NCI-H2171 treated with DMSO at 0.1 percent for 48 hours (cell line): ENCODE data around the gene HSPA1B.
A peak's percentile ranks its signal among the peaks of the same experiment; 100 is the strongest.
"Not testable (repeated sequence)": the region's sequence is repeated elsewhere in the genome, so short reads cannot be mapped to it uniquely, and the experiment has no call there.

Experiments used
- DNase-seq: peaks from one replicate; lab custom pipeline; 2025; lab: John Stamatoyannopoulos, UW

HSPA1B gene

DNA sequence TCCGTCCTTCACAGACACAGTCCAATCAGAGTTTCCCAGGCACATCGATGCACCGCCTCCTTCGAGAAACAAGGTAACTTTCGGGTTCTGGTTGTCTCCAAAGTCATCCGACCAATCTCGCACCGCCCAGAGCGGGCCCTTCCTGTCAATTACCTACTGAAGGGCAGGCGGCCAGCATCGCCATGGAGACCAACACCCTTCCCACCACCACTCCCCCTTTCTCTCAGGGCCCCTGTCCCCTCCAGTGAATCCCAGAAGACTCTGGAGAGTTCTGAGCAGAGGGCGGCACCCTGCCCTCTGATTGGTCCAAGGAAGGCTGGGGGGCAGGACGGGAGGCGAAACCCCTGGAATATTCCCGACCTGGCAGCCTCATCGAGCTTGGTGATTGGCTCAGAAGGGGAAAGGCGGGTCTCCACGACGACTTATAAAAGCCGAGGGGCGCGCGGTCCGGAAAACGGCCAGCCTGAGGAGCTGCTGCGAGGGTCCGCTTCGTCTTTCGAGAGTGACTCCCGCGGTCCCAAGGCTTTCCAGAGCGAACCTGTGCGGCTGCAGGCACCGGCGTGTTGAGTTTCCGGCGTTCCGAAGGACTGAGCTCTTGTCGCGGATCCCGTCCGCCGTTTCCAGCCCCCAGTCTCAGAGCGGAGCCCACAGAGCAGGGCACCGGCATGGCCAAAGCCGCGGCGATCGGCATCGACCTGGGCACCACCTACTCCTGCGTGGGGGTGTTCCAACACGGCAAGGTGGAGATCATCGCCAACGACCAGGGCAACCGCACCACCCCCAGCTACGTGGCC is at the start of gene HSPA1B:
TSS of gene HSPA1B (plus strand) at position 453 of the 794 bp plus-strand sequence. CDS start at position 666, 213 bp downstream.
- peak; percentile 100 for DNase-seq

DNA sequence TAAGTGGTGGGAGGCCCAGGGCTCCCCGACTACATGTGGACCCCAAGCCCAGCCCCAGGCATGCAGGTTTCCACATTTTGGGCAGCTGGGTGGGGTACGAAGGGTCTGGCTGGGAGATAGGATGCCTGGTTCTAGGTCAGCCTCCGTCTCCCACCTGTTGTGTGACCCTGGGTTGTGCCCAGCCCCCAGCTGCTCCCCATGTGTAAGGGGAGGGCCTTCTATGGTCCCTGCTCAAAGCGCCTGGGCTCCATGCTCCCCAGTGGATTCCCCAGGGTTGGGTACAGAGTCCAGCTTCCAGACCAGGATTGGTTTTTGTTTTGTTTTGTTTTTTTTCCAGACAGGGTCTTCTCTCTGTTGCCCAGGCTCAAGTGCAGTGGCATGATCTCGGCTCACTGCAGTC is 49.3 kb upstream of the HSPA1B start:
- DNase-seq = no peak

DNA sequence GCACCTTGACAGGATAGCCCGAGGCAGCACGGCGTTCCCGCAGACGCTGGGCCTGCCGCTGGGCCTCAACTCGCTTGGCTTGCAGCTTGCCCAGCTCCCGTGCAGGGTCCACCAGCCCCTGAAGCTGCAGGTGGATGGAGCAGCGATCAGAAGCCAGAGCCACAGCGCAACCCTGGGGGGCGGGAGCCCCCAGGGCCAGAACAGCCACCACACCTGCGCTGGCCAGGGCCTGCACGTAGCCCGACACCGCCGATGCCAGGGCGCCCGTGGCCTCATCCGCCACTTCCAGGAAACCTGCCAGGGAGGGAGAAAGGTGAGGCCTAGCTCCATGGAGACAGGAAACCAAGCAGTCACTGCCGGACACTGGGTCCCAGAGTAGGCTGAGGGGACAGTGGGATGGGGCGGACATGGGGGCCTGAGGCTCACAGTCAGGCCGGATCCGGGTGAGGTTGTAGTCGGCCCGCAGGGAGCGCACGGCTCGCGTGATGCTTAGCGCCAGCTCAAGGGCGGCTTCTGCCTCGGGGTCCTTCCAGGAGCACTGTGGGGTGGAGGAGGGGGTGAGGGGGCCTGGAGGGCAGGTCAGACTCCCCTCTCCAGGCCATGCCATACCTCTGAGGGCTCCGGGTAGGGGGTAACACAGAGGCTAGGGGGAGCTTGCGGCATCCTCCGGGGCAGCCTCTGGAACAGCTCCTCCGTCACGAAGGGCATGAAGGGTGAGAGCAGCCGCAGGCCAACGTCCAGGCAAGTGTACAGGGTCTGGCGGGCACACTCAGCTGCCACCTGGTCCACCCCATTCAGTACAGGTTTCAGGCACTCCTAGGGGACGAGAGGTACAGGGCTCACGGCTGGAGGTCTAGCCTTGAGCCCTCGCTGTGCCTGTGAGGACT is 48.3 kb upstream of the HSPA1B start:
- DNase-seq = no peak

DNA sequence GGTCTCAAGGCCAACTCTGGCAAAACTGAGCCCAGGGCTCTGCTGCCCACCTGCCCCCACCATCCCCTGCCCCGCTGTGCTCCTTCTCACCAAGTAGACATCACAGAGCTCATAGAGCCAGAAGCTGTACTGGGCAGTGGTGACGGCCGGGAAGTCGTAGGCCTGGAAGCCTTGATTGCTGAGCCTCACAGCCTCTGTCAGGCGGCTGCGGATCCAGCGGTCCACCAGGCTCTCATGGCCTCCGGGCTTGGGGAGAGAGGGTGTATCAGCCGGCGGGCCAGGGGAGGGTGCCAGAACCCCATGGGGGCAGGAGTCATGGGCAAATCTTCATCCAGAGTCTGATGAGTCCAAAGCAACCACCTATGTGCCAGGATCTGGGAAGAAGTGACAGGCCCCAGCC is 47.6 kb upstream of the HSPA1B start:
- DNase-seq = no peak

DNA sequence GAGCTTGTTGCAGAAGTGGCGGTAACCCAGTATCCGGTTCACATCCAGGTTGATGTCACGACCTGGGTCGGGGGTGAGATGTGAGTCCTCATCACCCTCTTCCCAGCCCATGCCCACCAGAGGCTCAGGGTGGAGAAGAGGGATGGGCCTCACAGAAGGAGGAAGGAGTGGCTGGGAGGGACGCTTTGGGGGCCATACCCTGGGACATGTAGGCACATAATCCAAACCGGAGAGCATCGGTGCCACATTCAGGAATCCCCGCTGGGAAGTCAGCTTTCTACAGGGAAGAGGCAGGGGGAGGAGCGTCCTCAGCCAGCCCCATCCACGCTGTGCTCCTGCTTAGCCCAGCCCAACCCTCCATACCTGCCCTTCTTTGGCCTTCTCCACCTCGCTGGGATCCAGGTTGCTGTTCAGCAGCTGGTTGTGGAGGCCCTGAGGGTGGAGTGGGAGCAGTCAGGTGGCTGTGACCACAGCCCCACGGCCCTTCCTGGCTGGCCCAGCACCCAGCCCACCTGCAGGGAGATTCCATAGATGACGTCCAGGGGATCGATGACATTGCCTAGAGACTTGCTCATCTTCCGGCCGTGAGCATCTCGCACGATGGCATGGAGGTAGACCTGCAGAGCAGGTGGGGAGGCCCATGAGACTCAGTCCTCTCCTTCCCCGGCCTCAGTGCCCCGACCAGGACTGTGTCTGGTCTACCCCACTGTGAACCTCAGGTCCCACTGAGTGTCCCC is 46.9 kb upstream of the HSPA1B start:
- no peak for DNase-seq

DNA sequence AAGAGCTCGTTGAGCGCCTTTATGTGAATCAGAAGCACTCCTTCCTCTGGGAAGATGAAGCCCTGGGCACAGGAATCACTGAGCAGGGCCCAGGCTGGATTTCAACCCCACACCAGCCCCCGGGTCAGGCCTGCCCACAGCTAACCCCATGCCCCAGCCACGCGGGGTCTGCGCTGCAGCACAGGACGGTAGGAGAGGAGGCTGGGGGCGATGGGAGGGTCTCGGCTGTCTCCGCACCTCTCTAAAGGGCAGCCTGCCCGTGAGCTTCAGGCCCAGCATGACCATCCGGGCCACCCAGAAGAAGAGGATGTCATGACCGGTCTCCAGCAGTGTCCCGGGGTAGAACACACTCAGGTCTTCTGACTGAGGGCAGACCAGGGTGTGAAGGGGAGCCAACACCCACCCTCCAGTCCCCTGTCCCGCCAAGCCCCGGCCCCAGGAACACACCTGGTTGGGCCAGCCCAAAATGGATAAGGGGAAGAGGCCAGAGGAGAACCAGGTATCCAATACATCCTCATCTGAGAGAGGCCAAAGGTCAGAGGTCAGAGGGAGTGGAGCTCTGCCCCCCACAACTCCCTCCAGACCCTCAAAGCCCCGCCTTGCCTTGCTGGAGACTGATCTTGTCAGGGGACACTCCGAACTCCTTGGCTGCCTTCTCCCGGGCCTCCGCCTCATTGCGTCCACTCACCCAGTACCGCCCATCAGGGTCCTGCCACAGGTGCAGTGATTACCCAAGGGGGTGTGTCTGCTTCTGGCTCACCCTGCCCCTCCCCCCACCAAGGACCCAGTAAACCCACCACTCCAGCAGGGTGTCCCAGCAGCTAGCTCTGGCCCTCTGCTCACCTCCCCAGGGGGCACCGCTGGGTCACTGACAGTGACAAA is 46.1 kb upstream of the HSPA1B start:
- no peak for DNase-seq

DNA sequence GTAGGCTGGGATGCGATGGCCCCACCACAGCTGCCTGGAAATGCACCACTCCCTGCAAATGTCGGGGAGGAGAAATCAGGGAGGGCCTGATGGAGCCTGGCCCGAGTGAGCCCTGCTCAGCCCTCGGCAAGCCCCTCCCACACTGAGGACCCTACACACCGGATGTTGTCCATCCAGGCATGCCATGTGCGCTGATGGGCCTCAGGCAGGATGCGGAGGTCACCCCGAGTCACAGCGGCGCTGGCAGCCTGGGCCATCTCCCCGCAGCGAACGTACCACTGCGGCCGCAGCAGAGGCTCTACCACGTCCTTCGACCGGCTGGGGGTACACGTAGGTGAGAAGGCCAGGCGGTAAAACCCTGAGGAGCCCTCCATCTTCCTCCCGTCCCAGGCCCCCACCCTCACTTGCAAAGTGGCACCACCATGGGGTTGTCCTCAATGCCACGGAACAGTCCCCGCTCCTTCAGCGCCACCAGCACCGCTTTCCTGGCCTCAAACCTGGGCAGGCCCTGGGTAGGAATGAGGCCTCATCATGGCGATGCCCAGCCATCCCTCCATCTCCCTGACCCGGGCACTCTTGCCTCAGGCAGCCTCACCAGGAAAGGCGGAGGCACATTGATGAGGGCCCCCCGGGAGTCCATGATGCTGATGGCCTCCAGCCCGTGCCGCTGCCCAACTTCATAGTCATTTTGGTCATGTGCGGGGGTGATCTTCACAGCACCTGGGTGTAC is 45.2 kb upstream of the HSPA1B start:
- DNase-seq = no peak

DNA sequence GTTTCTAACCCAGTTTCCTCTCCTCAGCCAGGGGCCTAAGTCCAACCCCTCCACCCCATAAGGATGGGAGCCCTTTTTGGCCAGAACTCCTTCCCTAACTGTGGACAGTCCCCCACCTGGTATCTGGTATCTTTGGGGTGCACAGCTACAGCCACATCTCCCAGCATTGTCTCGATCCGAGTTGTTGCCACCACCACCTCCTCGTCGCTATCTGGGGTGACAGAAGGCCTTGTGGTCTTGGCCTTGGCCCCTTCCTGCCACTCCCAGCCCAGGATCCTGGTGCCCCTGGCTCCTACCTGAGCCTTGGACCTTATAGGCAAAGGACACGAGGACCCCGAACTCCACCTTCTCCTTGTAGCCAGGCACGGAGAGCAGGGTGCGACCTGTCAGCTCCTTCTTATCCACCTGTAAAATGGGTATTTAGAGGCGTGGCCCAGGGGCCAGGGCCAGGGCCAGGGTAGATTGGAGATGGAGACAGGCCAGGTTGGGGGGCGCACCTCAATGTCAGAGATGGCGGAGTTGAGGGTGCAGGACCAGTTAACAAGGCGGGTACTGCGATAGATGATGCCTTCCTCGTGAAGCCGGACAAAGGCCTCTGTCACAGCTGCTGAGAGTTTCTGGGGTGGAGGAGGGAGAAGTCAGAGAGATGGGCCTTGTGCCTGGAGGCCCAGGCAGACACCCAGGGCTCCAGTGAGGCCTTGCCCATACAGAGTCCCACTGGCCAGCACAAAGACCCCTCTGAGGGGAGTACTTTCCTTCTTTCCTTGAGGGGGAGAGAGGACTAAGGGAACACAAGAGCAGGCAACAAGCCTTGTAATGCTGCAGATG is 43.2 kb upstream of the HSPA1B start:
- no peak for DNase-seq

DNA sequence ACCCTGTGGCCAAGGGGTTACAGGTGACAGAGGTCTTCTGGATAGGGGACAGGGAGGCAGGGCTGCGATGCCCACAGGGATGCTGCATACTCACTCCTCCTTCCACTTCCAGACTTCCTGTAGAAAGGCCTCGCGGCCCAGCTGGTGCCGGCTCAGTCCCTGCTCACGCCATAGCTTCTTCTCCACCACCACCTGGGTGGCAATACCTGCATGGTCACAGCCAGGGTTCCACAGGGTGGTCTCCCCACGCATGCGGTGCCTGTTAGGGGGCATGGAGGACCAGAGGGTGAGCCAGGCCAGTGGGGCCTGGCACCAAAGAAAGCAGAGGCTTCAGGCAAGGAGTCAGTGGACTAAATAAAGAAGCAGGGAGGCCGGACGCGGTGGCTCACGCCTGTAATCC is 42.1 kb upstream of the HSPA1B start:
- DNase-seq = no peak

DNA sequence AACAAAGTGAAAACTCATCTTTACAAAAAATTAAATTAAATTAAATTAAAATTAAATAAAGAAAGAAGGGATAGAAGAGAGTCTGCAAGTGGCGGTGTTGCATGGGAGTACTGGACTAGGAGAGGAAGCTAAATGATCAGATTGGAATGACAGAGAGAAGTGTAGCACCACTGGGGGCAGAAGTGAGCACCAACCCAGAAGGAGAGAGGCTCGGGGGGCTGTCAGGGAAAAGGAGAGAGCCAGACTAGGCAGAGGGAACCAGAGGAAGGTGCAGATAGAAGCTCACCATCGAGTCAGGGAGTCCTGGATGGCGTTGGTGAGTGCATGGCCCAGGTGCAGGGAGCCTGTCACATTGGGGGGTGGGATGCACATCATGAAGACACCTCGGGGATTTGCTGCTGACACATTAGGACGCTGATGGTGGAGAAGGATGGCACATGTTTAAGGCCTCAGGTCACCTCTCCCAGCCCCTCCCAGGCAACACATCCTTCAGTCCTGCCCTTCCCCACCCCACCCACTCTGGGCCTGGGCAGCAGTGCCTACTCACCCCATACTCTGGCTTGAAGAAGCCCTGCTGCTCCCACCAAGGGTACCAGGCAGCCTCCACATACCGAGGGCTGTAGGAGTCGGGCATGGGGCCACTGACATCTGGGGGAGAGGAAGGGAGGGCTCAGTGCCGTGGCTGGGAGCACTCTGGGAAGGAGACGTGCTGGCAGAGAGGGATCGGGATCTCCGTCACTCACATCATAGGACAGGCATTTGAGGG is 36.0 kb upstream of the HSPA1B start:
- peak; percentile 74 for DNase-seq

DNA sequence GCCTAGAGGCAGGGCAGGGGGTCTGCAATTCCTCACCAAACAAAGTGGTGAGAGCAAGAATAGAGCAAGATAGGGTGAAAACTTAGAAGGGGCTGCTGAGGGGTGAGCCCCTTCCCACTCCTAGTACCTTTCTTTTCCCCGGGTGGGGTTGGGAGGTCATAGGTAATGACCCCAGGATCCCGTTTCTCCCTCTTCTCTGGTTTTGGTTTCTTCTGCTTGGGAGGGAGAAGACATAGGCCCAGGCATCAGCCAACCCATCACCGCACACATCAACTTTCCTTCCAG is 35.5 kb upstream of the HSPA1B start:
- no peak for DNase-seq

DNA sequence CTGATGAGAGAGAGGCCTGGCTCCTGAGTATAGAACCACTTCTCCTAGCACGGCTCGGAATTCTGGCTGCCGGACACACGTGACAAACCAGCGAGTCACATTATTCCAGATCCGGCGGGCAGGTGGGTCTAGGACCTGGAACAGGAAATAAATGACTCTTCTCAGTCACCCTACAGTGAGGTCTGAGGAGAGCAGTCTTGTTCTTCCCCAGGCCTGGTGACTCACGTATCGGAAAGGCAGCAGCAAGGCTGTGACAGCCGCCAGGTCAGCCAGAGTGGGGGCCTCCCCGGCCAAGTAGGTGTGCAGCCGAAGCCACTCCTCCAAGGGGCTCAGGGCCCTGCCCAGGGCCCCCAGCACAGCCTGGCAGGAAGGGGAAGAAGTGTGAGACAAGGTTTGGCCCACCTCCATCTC is 34.8 kb upstream of the HSPA1B start:
- DNase-seq = no peak

DNA sequence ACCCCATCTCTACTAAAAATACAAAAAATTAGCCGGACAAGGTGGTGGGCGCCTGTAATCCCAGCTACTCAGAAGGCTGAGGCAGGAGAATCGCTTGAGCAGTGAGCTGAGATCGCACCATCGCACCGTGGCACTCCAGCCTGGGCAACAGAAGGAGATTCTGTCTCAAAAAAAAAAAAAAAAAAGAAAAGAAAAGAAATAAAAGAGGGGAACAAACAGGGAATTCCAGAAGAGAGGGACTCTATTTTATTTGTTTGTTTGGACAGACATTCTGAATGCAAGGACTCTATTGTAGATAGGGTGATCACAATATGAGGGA is 33.7 kb upstream of the HSPA1B start:
- not testable (repeated sequence) for DNase-seq

DNA sequence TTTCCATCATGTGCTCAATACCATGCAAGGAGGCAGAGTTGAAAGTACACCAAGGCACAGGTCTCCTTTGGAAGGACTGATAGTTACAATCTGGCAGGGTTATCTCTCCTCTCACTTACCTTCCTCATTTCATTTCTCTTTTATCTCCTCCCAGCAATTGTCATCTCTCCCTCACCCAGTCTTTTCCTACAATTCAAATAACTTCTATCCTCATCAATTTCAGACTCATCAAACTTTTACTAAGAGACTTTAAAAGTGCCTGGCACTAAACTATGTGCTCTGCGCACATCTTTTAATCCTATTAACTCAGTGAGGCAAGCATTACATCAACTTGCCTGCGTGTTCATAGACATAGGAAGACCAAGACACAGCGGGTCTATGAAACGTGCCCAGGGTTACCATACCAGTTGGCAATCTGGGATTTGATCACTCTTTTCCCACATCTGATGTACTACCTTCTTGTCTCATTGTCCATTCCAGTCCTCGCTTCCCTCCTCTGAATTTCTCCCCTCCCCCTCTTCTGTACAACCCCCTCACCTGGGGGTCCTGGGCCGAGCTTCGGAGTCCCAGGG is 33.2 kb upstream of the HSPA1B start:
- DNase-seq = peak; percentile 49

DNA sequence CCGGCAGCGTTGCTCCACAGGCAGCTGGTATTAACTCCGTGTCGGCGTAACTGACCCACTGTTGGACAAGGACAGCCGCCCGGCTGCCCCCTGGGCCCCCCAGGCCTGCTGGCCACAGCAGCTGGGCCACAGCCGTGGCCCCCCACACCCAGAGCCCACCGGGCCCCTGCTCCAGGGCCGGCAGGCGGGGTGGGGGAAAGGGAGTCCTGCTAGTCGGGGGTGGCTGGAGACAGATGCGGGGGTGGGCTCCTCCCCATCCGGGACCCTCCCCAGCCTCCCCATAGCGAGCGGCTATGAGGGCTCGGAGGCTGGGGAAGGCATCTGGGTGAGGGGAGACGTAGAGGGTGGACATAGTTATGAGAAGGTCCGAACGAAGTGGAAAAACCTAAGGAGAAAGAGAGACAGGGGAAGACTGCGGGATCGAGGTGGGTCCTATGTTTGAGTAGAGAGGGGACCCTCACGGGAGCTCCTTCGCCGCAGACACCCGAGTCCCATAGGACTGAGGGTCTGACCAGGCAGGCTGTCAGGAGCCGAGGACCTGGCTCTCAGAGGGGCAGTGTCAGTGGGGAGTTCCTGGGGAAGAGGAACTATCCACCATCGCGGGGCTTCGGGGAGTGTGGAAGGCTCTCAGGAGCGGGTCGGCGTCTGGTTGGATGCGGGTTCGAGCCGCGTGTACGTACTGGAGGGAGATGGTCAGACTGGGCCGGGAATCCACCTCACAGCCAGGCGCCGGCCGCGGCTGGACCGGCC is 32.5 kb upstream of the HSPA1B start:
- no peak for DNase-seq

DNA sequence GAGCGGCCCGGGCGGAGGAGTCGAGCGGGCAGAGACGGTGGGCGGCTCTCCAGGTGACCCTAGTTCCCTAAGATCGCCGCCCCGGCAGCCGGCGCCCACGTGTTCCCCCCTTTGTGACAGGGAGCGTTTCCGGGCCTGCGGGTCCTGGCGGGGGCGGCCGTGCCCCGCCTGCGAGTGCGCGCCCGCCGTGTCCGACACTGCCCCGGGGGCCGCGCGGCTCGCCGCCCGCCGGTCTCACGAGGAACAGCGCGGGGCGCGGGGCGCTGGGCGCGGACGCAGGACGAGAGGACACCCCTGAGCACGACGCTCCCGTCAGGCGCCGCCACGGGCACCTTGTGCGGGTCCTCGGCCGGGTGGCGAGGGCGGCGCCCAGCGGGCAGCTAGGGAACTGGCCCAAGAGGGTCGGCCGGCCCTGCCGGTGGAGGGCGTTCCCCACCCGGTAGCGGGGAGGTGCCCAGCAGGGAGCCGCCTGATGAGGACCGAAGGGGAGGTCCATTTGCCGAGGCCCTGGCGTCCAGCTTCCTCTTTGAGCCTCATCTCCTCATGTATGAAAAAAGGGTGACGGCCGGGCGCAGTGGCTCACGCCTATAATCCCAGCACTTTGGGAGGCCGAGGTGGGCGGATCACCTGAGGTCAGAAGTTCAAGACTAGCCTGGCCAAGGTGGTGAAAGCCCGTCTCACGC is 31.8 kb upstream of the HSPA1B start, which contains the start of gene VARS1:
TSS of gene VARS1 (minus strand) at position 137 of the 683 bp plus-strand sequence. CDS start 535 bp downstream, outside the sequence.
- peak; percentile 86 for DNase-seq

DNA sequence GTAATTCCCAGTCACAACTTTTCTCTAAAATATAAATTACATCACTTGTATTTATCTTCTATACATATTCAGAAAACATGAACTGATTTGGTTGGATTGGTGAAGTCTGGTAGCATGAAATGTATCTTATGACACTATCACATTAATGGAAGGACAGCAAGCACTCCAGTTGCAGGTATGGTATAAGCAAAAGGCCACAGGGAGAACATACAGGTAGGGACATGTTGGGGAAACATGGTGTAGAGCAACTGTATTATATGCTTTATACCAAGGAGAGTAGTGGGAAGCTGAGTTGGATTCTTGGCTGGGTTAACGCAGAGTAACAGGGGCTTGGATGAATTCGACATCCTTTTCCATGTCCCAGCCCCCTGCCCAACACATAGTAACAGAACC is 30.5 kb upstream of the HSPA1B start:
- no peak for DNase-seq

DNA sequence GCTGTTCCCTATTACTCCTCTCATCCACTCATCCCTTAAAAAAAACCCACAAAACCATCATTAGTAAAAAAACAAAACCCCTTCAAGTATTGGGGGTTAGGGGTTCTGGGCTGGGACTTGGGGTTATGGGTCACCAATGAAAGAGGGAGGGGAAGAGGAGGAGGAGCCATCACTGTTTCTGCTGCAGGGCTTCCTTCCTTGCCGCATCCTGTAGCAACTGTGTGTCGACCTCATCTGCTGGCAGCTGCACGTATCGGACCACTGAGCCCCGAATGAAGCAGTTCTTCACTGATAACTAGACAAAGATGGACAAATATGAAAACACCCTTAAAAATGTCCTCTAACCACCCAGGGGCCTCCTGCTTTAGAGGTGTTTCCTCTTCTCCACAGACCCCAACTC is 29.9 kb upstream of the HSPA1B start:
- DNase-seq = no peak
